Activated CD4-positive, alpha-beta T cell treated with anti-CD3 and anti-CD28 coated beads for 48 hours (primary cell): ENCODE data around the gene COMMD1.

Experiments
- DNase-seq: peaks from one replicate; pipeline ENCODE4 v3.0.0-alpha.2; 2020

COMMD1 gene

DNA sequence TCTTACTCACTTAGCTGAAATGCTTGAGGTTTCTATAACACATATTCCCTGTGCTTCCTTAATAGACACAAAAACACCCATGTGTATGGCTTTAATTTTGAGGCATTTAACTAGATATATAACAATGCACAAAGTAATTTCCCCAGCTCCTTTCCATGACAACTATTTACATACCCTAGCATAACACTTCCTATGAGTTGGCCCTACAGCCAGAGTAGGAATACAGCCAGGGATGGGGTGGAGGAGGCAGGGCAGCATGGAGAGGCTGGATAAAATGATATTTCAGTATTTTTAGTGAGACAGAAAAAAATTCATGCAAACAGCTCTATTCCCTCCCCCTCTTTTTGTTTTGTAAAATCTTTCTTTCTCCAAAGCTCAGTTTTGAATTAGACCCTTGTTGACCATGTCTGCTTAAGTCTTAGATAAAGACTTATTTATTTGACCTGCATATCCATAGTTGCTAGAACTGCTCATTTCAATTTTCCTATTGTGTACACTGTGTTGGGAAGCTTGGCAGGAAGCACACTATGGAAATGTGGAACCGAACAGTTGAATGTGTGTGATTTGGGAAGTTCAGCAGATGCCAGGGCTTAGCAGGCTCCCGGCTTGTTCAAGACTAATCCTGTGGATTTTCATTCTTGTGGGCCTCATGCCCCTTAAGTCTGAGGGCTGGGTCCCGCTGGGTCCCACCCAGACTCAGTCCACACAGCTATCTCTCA lies 279.2 kb downstream of the COMMD1 start:
- no peak for DNase-seq
